Measurements from ENCODE around the gene IMP4. TPM values are rescaled to one million over a fixed set of nuclear protein-coding genes. Genes with fewer than 3 reads are reported as not detected.

IMP4 gene
- total RNA-seq, 1 experiment from 2014 or later: 121 TPM

GRCh38 chr2:130391058-130391871 is 48.6 kb downstream of the IMP4 start:
- no TSS peak for BruUV-seq (replicated peaks)
- RAD21 ChIA-PET (ENCODE audit: low non-redundant PET in 1 of 2, low total read pairs in 2 of 2, uncharacterized antibody in 2 of 2, unreplicated experiment in 2 of 2): no interaction called here
- CTCF ChIA-PET: interaction anchor here (1.6 kb wide), 1 partner anchor 18 kb away, joined by 3 read pairs; no protein-coding TSS in a partner anchor
- Histone ChIP-seq H3K4me3 (replicated peaks in 1 of 2; ENCODE audit: low read depth in 1 of 2, low read length in 2 of 2) (peak overlapping the region; percentile 59 to 67), H3K9me3 (ENCODE audit: control insufficient read depth in 1 of 2, insufficient read depth in 1 of 2, low read depth in 1 of 2, low read length in 2 of 2) (no peaks in the 10 kb centered on the region), H3K27me3 (ENCODE audit: insufficient read depth, low read length) (no peaks in the 10 kb centered on the region), H3K36me3 (ENCODE audit: control insufficient read depth in 1 of 2, insufficient read depth in 2 of 2, low read length in 2 of 2) (no peaks in the 10 kb centered on the region), H3K27ac (ENCODE audit: low read depth, low read length) (peak overlapping the region; percentile 59), H3K4me2 (ENCODE audit: low read length) (peak overlapping the region; percentile 89), H3K4me1 (ENCODE audit: control insufficient read depth in 1 of 2, insufficient read depth in 2 of 2, low read length in 2 of 2) (peaks cover 14 to 27% of the 10 kb centered on the region in 2 experiments), H2AFZ (ENCODE audit: low read depth, low read length, poor library complexity, severe bottlenecking) (peak overlapping the region; percentile 97), H4K20me1 (ENCODE audit: insufficient read depth) (no peaks in the 10 kb centered on the region), H3K9ac (ENCODE audit: low read length) (peak overlapping the region; percentile 58), H3K9me2 (ENCODE audit: insufficient read depth) (no peaks in the 10 kb centered on the region), H3K79me2 (ENCODE audit: insufficient read depth, low read length) (no peaks in the 10 kb centered on the region)
- peak; percentile 47 for DNase-seq (ENCODE audit: low read depth, low spot score)
- intact Hi-C loops (cut with micrococcal nuclease): loop anchor here (1.0 kb wide), 1 partner anchor 35 kb away; the partner anchor contains the start of gene PTPN18
- TF ChIP-seq POLR2A (IDR thresholded peaks at IDR 0.05; ENCODE audit: borderline replicate concordance, extremely low read depth, insufficient read depth, insufficient read length) (peak; percentile 70), ZBTB33 (IDR thresholded peaks at IDR 0.05; ENCODE audit: extremely low read depth, insufficient replicate concordance, low read length) (no peak), YY1 (IDR thresholded peaks at IDR 0.05; ENCODE audit: extremely low read depth, insufficient replicate concordance, low read depth, low read length) (peak; percentile 16), POLR2AphosphoS5 (IDR thresholded peaks at IDR 0.05; ENCODE audit: low read depth, low read length) (peak; percentile 78), FOSL1 (IDR thresholded peaks at IDR 0.05; ENCODE audit: low read depth) (no peak), TCF7L2 (IDR thresholded peaks at IDR 0.05; ENCODE audit: borderline replicate concordance, extremely low read depth, insufficient read depth, insufficient read length) (peak; percentile 6), ATF3 (IDR thresholded peaks at IDR 0.05) (no peak), JUND (IDR thresholded peaks at IDR 0.05) (no peak), SIN3A (IDR thresholded peaks at IDR 0.05; ENCODE audit: low read depth) (peak; percentile 58; the same call in 1 of the 2 replicates), ZFX (IDR thresholded peaks at IDR 0.05) (peak; percentile 42; the same call in 1 of the 2 replicates), MAX (IDR thresholded peaks at IDR 0.05) (no peak), SRF (IDR thresholded peaks at IDR 0.05; ENCODE audit: low read depth) (no peak), CTCF (IDR thresholded peaks at IDR 0.05 in 2 of 3, conservative IDR thresholded peaks at IDR 0.05 in 1 of 3; ENCODE audit: borderline replicate concordance in 1 of 3, insufficient read depth in 1 of 3, low read depth in 2 of 3, low read length in 2 of 3) (no peak), CEBPB (IDR thresholded peaks at IDR 0.05; ENCODE audit: low read depth) (no peak), SP1 (IDR thresholded peaks at IDR 0.05; ENCODE audit: low read depth) (no peak)
- POLR2A ChIA-PET: no interaction called here
- peak; percentile 90 for ATAC-seq

Measured in HCT116 (cell line).